ENCODE results near the gene GSG1L2.
"Not testable (repeated sequence)": the region's sequence is repeated elsewhere in the genome, so short reads cannot be mapped to it uniquely, and the experiment has no call there.

Gene GSG1L2

GRCh38 chr17:9790316-9790715, 31.6 kb downstream of the GSG1L2 start:
- no peak for DNase-seq (ENCODE audit: low read depth, low spot score)

DNA sequence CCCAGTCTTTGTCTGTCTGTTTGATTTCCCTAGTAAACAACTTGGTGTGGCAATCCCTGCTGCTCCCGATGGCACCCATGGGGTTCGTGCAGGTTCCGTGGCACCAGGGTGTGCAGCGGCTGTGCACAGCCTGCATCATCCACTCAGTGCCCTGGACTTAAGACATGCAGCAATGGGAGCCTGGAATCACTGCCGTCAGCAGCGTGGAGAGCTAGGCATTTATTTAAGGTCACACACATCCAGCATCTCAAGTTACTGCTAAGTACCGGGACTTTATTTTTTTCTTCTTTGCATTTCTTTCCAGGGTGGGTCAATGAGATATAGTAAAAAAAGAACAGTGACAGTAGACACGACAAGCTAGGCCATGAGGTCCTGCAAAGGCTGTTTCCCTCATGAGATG, 33.3 kb downstream of the GSG1L2 start:
- DNase-seq (ENCODE audit: low read depth, low spot score): no peak

- no peak for DNase-seq (ENCODE audit: low read depth, low spot score)
Measured at GRCh38 chr17:9784544-9784943, 37.3 kb downstream of the GSG1L2 start.

GRCh38 chr17:9783465-9783864, 38.4 kb downstream of the GSG1L2 start:
- DNase-seq (ENCODE audit: low read depth, low spot score): not testable (repeated sequence)

GRCh38 chr17:9783050-9783449, 38.8 kb downstream of the GSG1L2 start:
- DNase-seq (ENCODE audit: low read depth, low spot score): no peak

- no peak for DNase-seq (ENCODE audit: low read depth, low spot score)
Measured at GRCh38 chr17:9780552-9780951, 41.3 kb downstream of the GSG1L2 start.

DNA sequence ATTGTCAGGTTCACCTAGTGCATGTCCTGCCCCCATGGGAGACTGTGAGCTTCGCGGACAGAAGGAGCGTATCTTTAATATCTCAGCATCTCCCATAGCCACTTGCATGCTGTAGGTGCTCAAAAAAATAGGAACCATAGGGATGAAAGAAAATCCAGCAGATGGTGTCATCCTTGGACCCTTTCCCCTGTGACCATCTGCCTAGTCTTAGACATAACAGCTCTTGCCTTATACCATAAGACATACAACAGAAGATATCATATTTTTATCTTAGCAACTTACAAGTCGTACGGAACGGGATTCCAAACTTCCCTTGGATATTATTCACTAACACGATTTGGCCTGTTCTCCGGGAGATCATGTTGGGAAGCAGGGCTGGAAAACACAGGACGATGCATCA, 45.0 kb downstream of the GSG1L2 start:
- DNase-seq (ENCODE audit: low read depth, low spot score): no peak

- no peak for DNase-seq (ENCODE audit: low read depth, low spot score)
Measured at GRCh38 chr17:9772658-9773057, 49.2 kb downstream of the GSG1L2 start.

GRCh38 chr17:9771465-9771864, 50.4 kb downstream of the GSG1L2 start:
- no peak for DNase-seq (ENCODE audit: low read depth, low spot score)

GRCh38 chr17:9769036-9769695, 52.7 kb downstream of the GSG1L2 start:
- no peak for DNase-seq (ENCODE audit: low read depth, low spot score)

GRCh38 chr17:9768381-9768934, 53.4 kb downstream of the GSG1L2 start:
- no peak for DNase-seq (ENCODE audit: low read depth, low spot score)

DNA sequence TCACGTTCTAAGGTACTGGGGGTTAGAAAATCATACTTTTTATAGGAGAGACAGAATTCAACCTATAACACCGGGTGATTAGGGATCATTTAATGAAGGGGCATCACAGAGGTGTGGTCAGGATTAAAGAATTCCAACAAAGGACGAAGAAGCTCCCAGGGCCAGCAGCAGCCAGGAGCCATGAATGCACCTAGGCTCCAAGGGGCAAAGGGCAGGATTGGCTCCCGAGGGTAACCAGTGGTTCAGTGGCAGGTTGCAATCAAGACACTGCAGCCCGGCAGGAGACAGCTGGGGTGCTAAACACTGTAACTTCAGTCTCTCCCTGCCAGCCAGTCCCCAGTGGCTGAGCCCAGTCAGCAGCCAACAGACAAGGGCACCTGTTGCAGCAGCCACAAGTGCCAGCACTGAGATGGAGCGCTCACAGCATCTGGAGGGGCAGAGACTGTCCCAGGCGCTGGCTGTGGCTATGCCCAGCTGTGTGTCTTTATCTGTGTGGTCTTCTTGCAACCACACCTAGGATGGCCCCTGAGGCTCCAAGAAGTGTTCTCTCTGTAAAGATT, 54.4 kb downstream of the GSG1L2 start:
- no peak for DNase-seq (ENCODE audit: low read depth, low spot score)

DNA sequence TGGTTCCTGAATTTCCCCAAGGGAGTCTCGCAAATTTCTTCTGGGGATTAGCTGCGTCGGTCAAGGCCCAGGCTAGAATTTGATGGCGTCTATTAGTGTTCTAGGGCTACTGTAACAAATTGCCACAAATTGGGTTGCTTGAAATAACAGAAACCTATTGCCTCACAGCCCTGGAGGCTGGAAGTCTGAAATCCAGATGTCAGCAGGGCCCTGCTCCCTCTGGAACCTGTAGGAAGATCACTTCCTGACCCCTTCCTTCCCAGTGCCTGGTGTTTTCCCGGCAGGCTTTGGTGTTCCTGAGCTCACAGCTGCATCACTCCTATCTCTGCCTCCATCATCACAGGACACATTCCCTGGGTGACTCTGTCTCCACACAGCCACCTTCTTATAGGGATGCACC, 54.9 kb downstream of the GSG1L2 start:
- DNase-seq (ENCODE audit: low read depth, low spot score): no peak

GRCh38 chr17:9765322-9765721, 56.6 kb downstream of the GSG1L2 start:
- DNase-seq (ENCODE audit: low read depth, low spot score): no peak

DNA sequence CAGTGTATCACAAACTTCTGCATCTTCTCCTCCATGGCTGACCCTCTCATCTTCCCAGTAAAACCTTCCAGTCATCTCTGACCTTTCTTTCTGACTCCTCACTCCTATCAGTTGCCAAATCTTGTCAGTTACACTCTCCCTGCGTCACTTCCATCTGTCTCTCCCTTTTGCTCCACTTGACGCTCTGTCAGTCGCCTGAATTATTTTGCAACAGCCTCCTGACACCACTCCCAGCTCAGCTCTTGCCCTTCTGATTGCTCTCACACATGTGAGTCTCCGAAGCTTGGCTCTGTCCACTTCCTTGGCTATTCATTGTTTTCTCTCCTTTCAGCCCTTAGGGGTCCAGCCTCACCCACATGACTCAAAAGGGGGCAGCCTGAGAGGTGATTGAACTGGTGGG, 58.2 kb downstream of the GSG1L2 start:
- no peak for DNase-seq (ENCODE audit: low read depth, low spot score)

DNA sequence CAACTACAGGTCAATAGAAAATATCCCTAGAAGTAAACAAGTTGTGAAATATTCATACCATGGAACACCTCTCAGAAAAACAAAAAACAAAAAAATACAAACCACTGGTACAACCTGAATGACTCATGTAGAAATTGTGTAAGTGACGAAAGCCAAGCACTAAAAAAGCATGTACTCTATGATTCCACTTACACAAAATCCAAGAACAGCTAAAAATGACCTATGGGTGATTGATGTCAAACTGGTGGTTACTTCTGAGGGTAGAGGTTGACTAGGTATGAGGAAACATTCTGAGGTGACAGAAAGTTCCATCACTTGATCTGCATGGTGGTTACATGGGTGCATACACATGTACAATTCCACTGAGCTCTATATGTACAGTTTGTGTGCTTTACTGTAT, 61.6 kb downstream of the GSG1L2 start:
- no peak for DNase-seq (ENCODE audit: low read depth, low spot score)

DNA sequence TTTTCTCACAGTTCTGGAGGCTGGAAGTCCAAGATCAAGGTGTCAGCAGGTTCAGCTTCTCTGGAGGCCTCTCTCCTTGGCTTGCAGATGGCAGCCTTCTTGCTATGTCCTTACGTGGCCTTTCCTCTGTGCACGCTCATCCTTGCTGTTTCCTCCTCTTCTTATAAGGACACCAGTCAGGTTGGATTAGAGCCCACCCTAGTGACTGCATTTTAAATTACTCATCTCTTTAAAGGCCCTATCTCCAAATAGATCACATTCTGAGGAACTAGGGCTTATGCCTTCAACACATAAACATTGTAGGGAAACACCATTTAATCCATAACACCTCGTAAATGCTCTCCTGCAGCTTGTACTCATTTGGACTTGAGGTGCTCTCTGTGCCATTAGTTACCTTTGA, 66.8 kb downstream of the GSG1L2 start:
- DNase-seq (ENCODE audit: low read depth, low spot score): no peak

Measured in iPS DF 19.7 (cell line).